HEK293 (cell line): ENCODE data around the gene MLXIPL.
A peak's percentile ranks its signal among the peaks of the same experiment; 100 is the strongest.

ENCODE experiments used
- AEBP2 ChIP-seq: fragments of 450-650 bp; formaldehyde crosslinking; IDR thresholded peaks from 2 replicates; pipeline ENCODE4 v1.5.1; 2016; ENCODE audit warnings: missing biosample characterization, missing genetic modification characterization, borderline replicate concordance
- REPIN1 ChIP-seq: fragments of 450-650 bp; formaldehyde crosslinking; IDR thresholded peaks from 2 replicates; pipeline ENCODE4 v1.5.1; 2017; ENCODE audit warnings: missing biosample characterization, missing genetic modification characterization, low read depth
- YY1 ChIP-seq: fragments of 450-650 bp; formaldehyde crosslinking; IDR thresholded peaks from 2 replicates; pipeline ENCODE4 v1.5.1; 2018; ENCODE audit warnings: missing biosample characterization, missing genetic modification characterization
- ZBTB11 ChIP-seq: fragments of 450-650 bp; formaldehyde crosslinking; conservative IDR thresholded peaks from 2 replicates; pipeline ENCODE4 v1.5.1; 2016; ENCODE audit warnings: low read depth, missing biosample characterization, missing genetic modification characterization
- ZBTB20 ChIP-seq: fragments of 450-650 bp; formaldehyde crosslinking; IDR thresholded peaks from 2 replicates; pipeline ENCODE4 v1.5.1; 2016; ENCODE audit warnings: missing biosample characterization, missing genetic modification characterization
- ZFHX2 ChIP-seq: fragments of 450-650 bp; formaldehyde crosslinking; conservative IDR thresholded peaks from 2 replicates; pipeline ENCODE4 v1.5.1; 2016; ENCODE audit warnings: missing biosample characterization, missing genetic modification characterization
- ZFP37 ChIP-seq: fragments of 450-650 bp; formaldehyde crosslinking; IDR thresholded peaks from 2 replicates; pipeline ENCODE4 v1.5.1; 2016; ENCODE audit warnings: missing biosample characterization, missing genetic modification characterization
- ZFP41 ChIP-seq: fragments of 450-650 bp; formaldehyde crosslinking; IDR thresholded peaks from 2 replicates; pipeline ENCODE4 v1.5.1; 2016; ENCODE audit warnings: missing biosample characterization, missing genetic modification characterization, borderline replicate concordance
- ZFP69B ChIP-seq: fragments of 450-650 bp; formaldehyde crosslinking; IDR thresholded peaks from 2 replicates; pipeline ENCODE4 v1.5.1; 2016; ENCODE audit warnings: missing biosample characterization, missing genetic modification characterization
- ZIC2 ChIP-seq: fragments of 450-650 bp; formaldehyde crosslinking; IDR thresholded peaks from 2 replicates; pipeline ENCODE4 v1.5.1; 2016; ENCODE audit warnings: missing biosample characterization, missing genetic modification characterization
- ZNF10 ChIP-seq: fragments of 450-650 bp; formaldehyde crosslinking; IDR thresholded peaks from 2 replicates; pipeline ENCODE4 v1.5.1; 2017; ENCODE audit warnings: missing biosample characterization, missing genetic modification characterization
- ZNF157 ChIP-seq: fragments of 450-650 bp; formaldehyde crosslinking; IDR thresholded peaks from 2 replicates; pipeline ENCODE4 v1.5.1; 2016; ENCODE audit warnings: missing biosample characterization, missing genetic modification characterization
- ZNF16 ChIP-seq: fragments of 450-650 bp; formaldehyde crosslinking; IDR thresholded peaks from 2 replicates; pipeline ENCODE4 v1.5.1; 2016; ENCODE audit warnings: low read depth, missing biosample characterization, missing genetic modification characterization
- ZNF19 ChIP-seq: fragments of 450-650 bp; formaldehyde crosslinking; IDR thresholded peaks from 2 replicates; pipeline ENCODE4; 2016; ENCODE audit warnings: missing biosample characterization, missing genetic modification characterization, low read depth
- ZNF2 ChIP-seq: fragments of 450-650 bp; formaldehyde crosslinking; IDR thresholded peaks from 2 replicates; pipeline ENCODE4 v1.5.1; 2016; ENCODE audit warnings: missing biosample characterization, missing genetic modification characterization
- ZNF202 ChIP-seq: fragments of 450-650 bp; formaldehyde crosslinking; IDR thresholded peaks from 2 replicates; pipeline ENCODE4 v1.5.1; 2016; ENCODE audit warnings: missing biosample characterization, missing genetic modification characterization, borderline replicate concordance
- ZNF211 ChIP-seq: fragments of 450-650 bp; formaldehyde crosslinking; IDR thresholded peaks from 2 replicates; pipeline ENCODE4 v1.5.1; 2016; ENCODE audit warnings: low read depth, missing biosample characterization, missing genetic modification characterization
- ZNF350 ChIP-seq: fragments of 450-650 bp; formaldehyde crosslinking; IDR thresholded peaks from 2 replicates; pipeline ENCODE4 v1.5.0; 2017; ENCODE audit warnings: missing biosample characterization, mild to moderate bottlenecking, missing genetic modification characterization
- ZNF37A ChIP-seq: fragments of 450-650 bp; IDR thresholded peaks from 2 replicates; pipeline ENCODE4 v1.5.1; 2018; ENCODE audit warnings: missing biosample characterization, missing genetic modification characterization
- ZNF518A ChIP-seq: fragments of 450-650 bp; formaldehyde crosslinking; conservative IDR thresholded peaks from 2 replicates; pipeline ENCODE4 v1.5.1; 2016; ENCODE audit warnings: low read depth, missing biosample characterization, missing genetic modification characterization
- ZNF521 ChIP-seq: fragments of 450-650 bp; formaldehyde crosslinking; IDR thresholded peaks from 2 replicates; pipeline ENCODE4 v1.5.1; 2017; ENCODE audit warnings: missing biosample characterization, mild to moderate bottlenecking, missing genetic modification characterization
- ZNF560 ChIP-seq: fragments of 450-650 bp; formaldehyde crosslinking; IDR thresholded peaks from 2 replicates; pipeline ENCODE4 v1.5.1; 2017; ENCODE audit warnings: missing biosample characterization, missing genetic modification characterization, borderline replicate concordance
- ZNF561 ChIP-seq: fragments of 450-650 bp; IDR thresholded peaks from 2 replicates; pipeline ENCODE4 v1.5.1; 2018; ENCODE audit warnings: missing biosample characterization, missing genetic modification characterization, borderline replicate concordance
- ZNF654 ChIP-seq: fragments of 450-650 bp; formaldehyde crosslinking; IDR thresholded peaks from 2 replicates; pipeline ENCODE4 v1.5.1; 2016; ENCODE audit warnings: low read depth, missing biosample characterization, missing genetic modification characterization
- ZNF660 ChIP-seq: fragments of 450-650 bp; IDR thresholded peaks from 2 replicates; pipeline ENCODE4 v1.5.1; 2018; ENCODE audit warnings: missing biosample characterization, mild to moderate bottlenecking, missing genetic modification characterization
- ZNF792 ChIP-seq: fragments of 450-650 bp; formaldehyde crosslinking; IDR thresholded peaks from 2 replicates; pipeline ENCODE4 v1.5.1; 2016; ENCODE audit warnings: missing biosample characterization, missing genetic modification characterization
- ZSCAN16 ChIP-seq: fragments of 450-650 bp; formaldehyde crosslinking; IDR thresholded peaks from 2 replicates; pipeline ENCODE4 v1.5.1; 2016; ENCODE audit warnings: missing biosample characterization, missing genetic modification characterization
- TF ChIP-seq, protein P1 (sequence below): fragments of 450-650 bp; formaldehyde crosslinking; IDR thresholded peaks from 2 replicates; pipeline ENCODE4 v1.5.1; 2016; ENCODE audit warnings: missing biosample characterization, missing genetic modification characterization

MLXIPL gene

DNA sequence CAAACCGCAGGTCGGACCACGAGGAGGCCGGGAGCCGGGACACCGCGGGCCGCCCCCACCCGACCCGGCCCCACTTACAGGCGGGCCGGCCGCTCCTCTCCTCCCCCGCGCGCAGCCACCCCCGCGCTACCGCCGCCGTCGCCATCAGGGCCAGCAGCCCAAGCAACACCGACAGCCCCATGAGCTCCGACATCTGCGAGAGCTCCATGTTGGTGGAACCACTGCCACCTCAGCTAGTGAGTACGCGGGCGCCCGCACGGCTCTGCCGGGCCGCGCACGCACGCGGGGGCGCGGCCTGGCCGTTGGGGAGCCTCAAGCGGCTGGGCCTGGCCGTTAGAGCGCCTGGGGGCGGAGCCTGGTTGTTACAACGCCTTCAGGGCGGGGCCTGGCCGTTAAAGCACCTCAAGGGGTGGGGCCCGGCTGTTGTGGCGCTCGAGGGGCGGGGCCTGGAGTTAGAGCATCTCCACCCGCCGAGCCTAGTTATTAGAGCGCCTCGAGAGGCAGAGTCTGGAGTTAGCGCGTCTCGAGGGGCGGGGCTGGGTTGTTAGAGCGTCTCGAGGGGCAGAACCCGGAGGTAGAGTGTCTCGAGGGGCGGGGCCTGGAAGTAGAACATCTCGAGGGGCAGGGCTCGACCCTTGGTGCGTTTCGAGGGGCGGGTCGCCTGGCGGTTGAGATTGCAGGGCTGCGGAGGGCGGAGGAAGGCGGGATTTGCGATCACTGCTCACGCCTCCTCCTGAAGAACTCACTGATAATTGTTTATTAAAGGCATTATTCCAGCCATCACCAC, 45.8 kb downstream of the MLXIPL start, which contains the start of gene TBL2 (continued):
- TF ChIP-seq ZBTB11 (tag by site-specific recombination) (no peak), YY1 (tag by site-specific recombination) (peak; percentile 70), ZNF2 (no peak), REPIN1 (tag by site-specific recombination) (no peak), ZIC2 (tag by site-specific recombination) (no peak), ZNF10 (no peak), ZNF202 (tag by site-specific recombination) (no peak), ZFP69B (no peak), AEBP2 (tag by site-specific recombination) (no peak), ZNF792 (tag by site-specific recombination) (no peak), ZNF654 (tag by site-specific recombination) (no peak), ZNF211 (tag by site-specific recombination) (no peak), ZNF521 (tag by site-specific recombination) (no peak), ZNF157 (tag by site-specific recombination) (no peak), ZNF37A (no peak; the same call in 1 of the 2 replicates), ZSCAN16 (tag by site-specific recombination) (no peak), ZNF19 (tag by site-specific recombination) (no peak), ZFP41 (tag by site-specific recombination) (no peak), ZNF518A (no peak), ZFP37 (no peak), ZNF16 (no peak), ZBTB20 (tag by site-specific recombination) (no peak), ZFHX2 (peak; percentile 77), ZNF660 (tag by site-specific recombination) (0 out of 2 replicates have a peak, but pooled peaks have one; percentile 30), ZNF561 (tag by site-specific recombination) (peak; percentile 45; the same call in 1 of the 2 replicates), ZNF350 (tag by site-specific recombination) (no peak), ZNF560 (tag by site-specific recombination) (no peak)
- TF ChIP-seq, protein P1, sequence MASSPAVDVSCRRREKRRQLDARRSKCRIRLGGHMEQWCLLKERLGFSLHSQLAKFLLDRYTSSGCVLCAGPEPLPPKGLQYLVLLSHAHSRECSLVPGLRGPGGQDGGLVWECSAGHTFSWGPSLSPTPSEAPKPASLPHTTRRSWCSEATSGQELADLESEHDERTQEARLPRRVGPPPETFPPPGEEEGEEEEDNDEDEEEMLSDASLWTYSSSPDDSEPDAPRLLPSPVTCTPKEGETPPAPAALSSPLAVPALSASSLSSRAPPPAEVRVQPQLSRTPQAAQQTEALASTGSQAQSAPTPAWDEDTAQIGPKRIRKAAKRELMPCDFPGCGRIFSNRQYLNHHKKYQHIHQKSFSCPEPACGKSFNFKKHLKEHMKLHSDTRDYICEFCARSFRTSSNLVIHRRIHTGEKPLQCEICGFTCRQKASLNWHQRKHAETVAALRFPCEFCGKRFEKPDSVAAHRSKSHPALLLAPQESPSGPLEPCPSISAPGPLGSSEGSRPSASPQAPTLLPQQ: peak; percentile 91
